8988T (cell line): Measurements from ENCODE around the gene WAC.
"Not testable (repeated sequence)": the region's sequence is repeated elsewhere in the genome, so short reads cannot be mapped to it uniquely, and the experiment has no call there.

Experiments
- DNase-seq: peaks from one replicate; pipeline ENCODE4 v3.0.0; 2011

WAC gene

DNA sequence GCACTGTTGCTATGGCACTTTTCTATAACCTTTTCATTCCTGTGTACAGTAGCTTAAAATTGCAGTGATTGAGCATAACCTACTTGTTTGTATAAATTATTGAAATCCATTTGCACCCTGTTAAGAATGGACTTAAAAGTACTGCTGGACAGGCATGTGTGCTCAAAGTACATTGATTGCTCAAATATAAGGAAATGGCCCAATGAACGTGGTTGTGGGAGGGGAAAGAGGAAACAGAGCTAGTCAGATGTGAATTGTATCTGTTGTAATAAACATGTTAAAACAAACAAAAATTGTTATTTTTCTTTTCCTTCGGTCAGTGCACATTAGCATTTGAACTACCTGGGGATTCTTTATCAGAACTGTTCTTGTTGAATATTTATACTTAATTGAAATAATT is 87.3 kb downstream of the WAC start:
- DNase-seq: no peak

DNA sequence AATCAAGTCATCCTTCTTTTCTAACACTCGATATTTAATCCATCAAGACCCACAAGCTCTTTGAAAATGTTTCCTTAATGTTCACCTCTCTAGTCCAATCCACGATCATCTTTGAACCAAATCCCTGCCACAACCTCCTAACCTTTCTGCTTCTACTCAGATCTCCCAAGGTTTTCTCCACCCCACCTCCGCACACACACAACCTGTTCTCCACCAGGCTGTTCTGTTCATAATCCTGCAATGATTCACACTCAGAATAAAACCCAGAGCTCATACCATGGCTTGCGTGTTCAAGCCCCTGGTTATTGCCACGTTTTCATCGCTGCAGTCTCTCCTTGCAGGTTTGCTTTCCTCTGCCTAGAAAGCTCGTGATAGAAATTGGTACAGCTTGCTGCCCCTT is 90.6 kb downstream of the WAC start:
- no peak for DNase-seq

DNA sequence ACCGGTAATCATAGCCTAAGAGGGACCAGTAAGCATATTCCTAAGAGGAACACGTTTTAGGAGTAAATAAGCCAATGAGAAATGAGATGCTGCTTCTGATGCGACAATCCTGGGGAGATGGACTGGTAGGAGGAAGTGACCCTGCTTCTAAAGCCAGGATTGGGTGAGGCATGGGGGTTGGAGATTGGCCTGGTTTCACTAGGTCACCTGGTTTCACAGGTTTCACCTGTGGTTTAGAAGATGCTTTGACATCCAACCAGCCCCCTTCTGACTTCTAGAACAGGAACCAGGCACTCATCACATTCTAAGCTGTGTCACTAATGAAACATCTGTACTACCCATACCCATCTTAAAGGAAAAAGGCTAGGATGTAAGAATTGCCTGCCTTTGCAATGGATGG is 91.4 kb downstream of the WAC start:
- DNase-seq: no peak

DNA sequence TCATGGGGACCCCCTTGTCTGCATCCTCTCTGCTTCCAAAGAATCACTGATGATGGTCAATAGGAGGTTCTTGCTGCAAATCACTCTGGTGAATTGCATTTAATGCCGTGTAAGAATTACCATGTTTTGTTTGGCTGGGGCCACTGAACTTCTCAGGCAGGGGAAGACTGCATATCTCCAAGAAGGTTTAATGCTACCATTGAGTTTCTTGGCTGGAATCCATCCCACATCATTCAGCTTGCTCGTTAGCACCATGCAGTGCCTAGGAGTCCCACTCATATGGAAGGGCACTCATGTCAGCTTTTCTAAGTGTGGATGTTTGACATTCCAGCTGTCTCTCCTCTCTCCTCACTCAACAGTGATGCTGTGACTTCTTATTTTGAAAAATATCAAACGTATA is 94.2 kb downstream of the WAC start:
- DNase-seq: no peak

DNA sequence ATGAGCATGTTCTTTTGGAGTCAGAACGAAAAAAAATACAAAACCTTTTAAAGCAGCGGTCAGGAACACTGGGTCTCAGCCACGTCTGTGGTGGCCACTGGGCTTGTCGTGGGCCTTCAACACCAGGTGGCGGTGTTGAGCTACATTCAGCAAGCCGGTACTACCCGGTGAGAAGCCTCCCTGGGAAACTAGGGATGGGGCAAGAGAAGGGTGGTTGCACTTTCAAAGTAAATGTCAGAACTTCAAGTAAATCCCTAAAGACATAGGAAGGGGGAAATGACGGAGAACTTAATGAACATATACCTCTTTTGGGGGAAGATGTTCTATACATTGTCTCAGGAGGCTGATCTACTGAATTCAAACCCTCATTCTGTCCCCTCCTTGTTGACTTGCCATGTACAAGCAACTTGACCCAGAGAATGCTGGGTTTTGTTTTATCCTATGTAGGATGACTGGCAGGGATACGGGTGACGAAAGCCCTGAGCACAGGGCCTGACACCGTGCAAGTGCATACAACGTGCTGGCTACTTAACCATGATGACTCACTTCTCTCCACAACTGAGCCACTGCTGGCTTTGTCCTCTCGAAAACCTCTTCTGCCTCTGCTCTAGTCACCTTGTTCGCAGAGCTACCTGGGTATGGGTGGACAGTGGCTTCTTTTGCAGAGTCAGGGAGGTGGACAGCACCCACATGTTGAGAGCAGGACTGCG is 95.4 kb downstream of the WAC start:
- peak; percentile 71 for DNase-seq

DNA sequence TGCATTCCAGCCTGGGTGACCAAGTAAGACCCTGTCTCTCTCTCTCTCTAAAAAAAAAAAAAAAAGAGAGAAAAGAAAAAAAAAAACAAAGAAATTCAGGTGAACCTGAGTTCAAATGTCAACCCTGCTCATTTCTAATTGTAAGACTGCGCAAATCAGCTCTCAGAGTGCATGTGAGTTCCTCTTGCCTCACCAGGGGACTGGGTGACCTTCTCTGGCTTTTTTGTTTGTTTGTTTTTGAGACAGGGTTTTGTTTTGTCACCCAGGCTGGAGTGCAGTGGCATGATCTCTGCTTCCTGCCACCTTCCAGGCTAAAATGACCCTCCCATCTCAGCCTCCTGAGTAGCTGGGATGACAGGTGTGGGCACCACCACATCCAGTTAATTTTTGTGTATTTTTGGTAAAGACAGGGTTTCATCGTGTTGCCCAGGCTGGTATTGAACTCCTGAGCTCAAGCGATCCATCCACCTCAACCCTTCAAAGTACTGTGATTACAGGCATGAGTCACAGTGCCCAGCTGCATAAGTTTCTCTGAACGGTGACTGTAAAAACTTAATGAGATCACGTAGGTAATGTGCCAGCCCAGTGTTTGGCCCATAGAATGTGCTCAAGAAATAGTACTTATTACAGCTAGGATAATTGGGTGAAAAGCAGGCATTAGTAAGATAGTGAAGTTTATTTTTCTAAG is 99.1 kb downstream of the WAC start:
- no peak for DNase-seq

DNA sequence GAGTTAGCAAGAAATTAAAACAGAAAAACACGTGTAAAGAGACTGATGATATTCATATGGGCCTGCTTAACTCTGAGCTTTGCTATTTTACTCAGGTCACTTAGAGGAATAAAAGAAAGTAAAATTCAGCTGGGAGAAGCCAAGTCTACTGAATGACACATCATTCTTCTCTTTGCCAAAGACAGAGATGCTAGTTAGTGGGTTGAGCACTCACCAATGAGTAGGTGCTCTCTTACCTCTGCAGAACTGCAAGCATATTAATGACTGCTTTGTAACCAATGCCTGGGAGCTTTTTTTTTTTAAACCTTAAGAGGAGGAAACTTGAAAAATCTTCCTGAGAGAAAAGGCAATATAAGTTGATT is 99.6 kb downstream of the WAC start:
- no peak for DNase-seq

DNA sequence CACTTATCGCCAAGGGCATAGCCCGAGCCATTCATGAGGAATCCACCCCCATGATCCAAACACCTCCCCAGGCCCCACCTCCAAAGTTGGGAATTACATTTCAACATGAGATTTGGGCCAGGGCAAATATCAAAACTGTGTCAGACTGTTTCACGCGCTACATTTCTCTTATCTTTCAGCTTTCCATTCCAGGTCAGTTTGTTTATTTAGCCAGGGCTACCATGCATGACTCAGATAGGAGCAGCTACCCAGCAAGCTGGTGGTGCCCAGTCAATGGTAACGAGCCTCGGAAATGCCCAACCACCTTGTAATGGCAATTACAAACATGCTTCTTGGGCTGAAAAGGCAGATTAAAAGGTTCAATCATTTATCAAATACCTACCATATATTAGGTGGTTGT is 100.8 kb downstream of the WAC start:
- no peak for DNase-seq

DNA sequence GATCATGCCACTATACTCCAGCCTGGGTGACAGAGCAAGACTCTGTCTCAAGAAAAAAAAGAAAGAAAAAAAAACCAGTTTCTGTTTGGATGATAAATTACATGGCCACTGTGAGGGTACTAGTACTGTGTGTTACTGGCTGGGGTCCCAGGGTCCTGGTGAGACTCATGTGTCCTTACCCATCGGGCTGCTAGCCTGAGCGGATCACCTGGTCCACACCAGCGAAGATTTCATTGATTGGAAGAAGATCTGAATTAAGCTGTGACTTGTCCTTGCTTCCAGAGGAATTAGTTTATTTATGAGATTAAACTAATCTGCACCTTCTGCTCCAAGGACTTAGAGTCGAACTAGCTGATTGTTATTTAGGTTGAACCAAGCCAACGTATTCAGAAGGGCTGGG is 104.4 kb downstream of the WAC start:
- no peak for DNase-seq

DNA sequence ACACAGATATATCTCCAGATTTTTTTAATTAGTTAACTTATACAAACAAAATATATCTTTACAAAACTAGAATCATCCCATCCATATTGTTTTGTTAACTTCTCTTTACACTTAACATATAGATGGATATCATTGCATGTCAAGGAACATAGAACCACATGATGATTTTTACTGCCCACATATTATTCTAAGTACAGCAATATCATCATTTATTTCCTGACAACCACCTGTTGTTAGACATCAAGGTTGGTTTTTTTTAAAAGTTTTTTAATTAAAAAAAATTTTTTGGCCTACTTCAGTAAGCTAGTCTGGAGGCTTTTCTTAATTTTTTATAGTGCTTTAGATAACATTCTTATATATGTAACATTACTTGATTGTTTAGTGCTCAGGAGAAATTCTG is 105.5 kb downstream of the WAC start:
- DNase-seq: no peak

DNA sequence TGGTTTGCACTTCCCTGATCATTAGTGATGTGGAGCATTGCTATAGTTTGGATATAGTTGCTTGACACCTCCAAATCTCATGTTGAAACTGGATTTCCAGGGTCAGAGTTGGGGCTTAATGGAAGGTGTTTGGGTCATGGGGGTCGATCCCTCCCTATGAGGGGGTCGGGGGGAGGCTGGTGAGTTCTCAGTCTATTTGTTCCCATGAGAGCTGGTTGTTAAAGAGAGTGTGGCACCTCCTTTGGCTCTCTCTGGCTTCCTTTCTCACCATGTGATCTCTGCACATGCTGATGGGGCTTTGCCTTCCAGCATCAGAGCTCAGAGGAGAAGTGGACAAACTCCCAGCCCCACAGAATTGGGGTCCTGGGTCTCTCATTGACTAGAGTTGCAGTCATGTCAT is 107.6 kb downstream of the WAC start:
- no peak for DNase-seq

DNA sequence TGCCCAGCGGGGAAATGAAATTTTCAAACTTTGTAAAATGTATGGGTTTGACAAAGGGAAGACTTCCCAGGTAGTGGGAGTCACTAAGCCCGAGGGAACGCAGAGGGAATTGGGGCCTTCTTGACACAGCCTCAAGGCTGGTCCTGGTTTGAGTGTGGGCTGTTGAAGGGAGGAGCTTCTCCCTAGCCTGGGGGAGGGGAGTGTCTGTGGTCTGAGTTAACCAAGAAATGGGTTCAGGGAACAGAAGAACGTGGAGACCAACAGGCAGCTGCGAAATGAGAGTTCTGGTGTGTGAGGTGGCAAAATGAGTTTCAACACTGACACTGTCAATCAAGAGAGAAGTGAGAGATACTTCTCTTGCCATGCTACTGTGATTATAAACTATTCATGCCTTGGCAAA is 111.7 kb downstream of the WAC start:
- DNase-seq: no peak

DNA sequence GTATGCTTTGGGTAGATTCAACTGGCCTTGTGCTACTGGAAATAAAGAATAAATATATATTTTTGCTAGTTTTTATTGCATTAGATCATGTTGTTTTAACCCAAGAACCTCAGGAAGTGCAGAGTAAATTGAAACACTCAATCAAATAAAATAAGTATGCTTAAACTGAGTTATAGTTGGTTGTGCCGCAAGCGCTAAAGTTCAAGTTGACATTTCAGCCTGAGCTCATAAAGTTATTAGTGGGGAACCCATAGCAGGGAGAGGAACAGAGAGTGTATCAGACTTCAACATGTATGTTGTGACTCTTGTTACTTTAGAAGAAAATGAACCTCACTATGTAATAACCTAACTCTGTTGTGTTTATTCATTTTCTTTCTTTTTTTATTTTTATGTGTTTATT is 119.2 kb downstream of the WAC start:
- no peak for DNase-seq

DNA sequence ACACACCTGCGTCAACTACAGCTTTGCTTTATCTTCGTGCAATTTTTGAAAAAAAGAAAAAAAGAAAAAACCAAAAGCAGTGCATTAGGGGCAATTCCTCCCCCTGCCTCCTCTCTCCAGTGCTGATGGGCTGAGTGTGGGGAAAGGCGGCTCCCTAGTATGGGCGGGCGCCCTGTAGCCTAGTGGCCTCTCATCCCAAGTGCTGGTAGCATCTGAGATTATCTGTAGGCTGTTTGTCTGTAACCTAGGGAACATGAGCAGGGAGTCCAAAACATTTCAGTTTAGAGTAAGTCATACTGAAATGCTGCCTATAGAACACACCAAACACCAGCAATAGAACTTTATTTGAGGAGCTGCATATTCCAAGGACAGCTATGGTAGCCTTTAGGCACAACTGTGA is 119.8 kb downstream of the WAC start:
- no peak for DNase-seq

DNA sequence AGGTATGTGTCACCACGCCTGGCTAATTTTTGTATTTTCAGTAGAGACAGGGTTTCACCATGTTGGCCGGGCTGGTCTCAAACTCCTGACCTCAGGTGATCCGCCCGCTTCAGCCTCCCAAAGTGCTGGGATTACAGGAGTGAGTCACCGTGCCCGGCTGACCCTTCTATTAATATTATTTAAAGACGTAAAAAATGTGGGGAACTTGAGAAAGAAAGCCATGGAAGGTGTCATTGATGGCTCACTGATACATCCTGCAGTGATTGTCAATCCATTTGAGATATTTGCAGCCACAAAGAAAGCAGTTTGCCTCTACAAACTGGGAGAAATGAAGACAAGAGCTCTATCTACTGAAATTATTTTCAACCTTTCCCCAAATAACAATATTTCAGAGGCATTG is 125.9 kb downstream of the WAC start:
- not testable (repeated sequence) for DNase-seq

DNA sequence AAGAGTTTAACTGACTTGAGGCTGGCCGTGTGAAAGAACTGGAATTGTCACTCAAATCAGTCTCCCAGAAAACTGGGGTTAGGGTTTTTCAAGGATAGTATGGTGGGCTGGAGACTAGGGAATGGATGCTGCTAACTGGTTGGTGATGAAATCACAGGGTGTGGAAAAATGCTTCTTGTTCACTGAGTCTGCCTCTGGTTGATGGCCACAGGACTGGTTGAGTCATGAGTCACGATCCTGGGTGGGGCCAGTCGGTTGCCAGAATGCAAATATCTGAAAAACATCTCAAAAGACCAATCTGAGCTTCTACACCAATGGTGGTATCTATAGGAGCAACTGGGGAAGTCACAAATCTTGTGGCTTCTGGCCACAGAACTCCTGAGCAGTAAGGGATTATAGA is 128.1 kb downstream of the WAC start:
- DNase-seq: no peak

DNA sequence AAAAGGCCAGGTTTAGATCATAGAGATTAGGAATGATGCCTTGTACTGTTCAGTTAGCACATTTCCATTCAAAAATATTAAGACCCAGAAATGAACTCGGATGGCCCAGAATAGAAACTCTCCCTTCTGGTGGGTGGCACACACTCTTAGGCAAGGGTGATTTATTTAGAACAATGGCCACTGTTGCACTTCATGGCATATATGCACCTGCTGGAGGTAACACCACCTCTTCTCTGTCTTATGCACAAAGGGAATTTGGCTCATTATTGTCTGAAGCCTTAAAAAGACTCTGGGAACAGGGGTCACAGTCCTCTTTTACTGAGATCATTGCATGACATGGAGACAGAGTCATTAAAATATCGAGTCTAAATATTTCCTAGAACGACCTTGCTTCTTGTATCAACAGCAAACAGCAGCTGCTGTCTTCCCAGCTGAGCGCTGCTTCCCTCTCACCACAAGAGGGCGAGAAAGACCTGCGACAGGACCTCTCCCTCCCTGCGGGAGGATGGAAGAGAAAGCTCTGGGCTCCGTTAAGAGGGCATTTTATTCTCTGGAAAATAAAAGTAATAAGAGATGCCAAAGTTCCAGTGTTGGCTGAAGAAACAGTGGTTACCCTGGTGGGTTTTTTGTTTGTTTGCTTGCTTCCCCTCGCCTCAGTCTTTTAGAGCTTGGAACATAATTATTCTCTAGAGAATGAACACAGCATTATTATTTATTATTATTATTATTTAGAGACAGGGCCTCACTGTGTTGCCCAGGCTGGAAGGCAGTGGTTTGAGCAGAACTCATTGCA is 130.9 kb downstream of the WAC start:
- peak; percentile 56 for DNase-seq

DNA sequence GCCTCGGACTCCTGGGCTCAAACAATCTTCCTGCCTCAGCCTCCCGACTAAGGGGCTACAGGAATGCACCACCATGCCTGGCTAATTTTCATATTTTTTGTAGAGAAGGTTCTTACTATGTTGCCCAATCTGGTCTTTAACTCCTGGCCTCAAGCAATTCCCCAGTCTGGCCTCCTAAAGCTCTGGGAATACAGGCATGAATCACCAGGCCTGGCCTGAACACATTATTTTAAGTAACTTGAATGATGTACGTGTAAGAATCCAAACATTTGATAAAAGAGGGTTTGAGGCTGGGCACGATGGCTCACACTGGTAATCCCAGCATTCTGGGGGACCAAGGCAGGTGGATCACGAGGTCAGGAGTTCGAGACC is 131.4 kb downstream of the WAC start:
- DNase-seq: no peak

DNA sequence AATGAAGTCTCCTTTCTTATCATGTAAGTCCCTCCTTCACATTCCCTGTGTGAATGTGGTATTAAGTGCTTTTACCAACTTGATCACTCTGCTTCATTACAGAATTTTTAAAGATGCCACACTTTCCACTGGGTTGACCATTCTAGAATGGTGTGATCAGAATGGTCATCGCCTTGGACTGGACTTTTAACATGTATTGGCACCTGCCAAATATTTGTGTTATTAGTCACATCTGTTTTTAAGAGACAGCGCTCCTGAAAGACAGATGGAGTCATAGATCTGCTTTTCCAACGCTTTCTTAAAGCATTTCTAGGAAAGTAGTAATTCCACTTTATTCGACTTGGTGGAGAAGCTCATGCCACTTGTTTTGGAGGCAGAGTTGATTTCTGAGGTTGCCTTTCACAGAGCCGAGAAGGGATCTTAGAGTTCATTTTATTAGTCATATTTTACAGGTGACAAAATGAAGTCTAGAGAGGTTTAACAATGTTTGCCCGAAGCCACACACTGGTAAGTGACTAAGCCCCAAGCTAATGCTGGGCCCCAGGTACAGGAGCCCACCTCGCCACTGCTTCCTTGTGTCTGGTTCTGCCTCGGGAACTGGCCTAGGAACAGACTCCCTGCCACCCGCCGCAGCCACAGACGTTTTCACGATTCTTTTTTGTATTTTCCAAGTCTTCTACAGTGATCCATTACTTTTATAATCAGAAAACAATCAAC is 134.0 kb downstream of the WAC start:
- DNase-seq: no peak

DNA sequence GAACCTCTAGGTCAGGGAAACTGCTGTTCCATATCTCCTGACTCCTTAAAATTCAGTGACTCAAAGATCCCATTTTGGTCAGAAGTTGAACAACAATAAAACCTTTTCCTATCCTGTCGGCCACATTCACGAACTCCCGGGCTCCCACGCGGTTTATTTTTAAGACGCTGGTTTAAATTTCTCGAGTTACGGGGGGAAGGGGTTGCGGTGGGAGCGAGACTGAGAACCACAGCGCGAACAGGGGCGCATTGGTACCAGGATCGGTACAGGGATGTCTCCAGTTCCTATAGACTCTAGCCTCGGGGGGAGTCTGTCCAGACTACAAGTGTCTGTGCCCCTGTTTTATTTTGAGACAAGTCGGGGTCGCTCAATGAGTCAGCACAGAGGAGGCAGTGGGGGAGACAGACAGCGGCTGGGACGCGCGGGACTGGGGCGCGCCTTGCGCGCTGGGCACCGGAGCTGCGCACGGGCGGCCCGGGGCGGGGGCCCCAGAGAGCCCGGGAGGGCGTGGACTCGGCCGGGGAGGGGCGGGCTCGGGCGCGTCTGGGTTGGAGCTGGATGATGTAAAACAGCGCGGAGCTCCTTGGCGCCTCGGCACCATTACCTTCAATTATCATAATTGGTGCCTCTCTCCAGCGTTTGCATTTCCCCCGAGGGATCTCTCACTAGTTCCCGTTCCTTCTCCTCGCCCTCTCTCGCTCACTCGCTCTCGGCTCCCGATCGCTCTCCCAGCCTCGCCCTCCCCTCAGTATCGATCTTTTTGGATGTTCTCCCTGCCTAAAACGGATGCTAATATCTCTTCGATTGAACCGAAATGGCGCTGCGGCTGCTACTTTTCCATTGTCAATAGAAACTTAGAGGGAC is 135.7 kb downstream of the WAC start:
- no peak for DNase-seq

DNA sequence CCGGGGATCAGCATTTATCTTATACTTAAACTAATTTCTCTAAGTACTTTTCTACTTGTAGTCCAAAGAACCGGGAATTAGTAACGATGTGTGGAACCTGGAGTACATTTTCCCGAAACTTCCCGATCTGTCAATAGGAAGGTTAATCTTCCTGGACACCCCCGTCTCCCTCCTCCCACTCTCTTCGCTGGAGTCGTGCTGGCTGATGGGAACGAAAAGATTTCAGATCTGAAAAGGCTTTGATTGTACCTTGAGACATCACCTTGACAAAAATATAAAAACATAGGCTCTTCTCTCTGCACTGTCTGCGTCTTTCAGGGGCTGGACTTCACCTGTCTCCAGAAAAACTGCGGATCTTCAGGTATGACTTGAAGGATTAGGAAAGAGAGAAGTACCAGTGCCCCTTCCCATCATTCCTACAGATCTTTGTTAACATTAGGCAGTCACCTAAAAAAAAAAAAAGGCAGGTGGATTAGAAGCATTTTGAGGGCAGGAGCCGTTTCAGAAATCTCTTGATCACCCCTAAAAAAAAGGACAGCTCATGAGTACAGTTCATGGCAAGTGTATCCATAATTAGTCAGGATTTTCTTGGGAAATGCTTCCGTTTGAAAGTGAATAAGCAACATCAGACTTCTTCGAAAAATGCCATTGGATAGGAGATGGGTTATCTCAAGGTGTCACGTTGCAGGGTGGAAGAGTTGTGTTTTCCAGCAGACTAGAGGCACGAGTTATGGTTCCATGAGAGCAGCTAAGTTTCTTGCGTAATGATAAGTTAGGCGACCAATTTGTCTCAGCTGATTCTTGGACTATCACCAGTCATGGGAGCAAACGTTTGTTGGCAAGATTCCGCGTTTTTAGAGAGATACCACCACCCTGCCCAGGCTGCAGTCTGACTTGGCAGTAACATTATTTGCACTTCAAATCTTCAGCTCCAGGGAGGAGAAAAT is 136.6 kb downstream of the WAC start:
- no peak for DNase-seq
